ENCODE results near the gene SEC61A2.

DNA sequence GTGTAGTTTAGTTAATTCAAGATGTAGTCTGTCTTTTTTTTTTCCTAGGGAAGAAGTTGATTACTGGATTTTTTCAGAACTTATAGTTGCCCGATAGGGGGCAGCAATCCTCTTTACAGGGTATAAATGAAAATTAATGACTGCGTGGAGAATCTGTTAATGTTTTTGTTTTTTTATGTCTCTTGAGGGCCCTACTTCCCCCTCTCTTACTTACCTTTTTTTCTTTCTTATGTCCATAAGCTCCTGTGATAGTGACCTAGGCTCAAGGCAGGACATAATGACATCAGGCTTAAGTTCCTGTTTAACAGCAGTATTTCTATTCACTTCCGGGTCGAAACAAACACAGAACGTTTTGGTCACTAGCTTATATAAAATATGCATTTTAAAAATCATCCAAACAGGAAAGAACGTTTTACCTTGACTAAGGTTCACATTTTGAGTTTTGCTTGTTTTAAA, 85.3 kb downstream of the SEC61A2 start:
- TF ChIP-seq, protein P1, sequence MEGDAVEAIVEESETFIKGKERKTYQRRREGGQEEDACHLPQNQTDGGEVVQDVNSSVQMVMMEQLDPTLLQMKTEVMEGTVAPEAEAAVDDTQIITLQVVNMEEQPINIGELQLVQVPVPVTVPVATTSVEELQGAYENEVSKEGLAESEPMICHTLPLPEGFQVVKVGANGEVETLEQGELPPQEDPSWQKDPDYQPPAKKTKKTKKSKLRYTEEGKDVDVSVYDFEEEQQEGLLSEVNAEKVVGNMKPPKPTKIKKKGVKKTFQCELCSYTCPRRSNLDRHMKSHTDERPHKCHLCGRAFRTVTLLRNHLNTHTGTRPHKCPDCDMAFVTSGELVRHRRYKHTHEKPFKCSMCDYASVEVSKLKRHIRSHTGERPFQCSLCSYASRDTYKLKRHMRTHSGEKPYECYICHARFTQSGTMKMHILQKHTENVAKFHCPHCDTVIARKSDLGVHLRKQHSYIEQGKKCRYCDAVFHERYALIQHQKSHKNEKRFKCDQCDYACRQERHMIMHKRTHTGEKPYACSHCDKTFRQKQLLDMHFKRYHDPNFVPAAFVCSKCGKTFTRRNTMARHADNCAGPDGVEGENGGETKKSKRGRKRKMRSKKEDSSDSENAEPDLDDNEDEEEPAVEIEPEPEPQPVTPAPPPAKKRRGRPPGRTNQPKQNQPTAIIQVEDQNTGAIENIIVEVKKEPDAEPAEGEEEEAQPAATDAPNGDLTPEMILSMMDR (IDR thresholded peaks at IDR 0.05): peak in 3 of 4 experiments; percentile 55 to 71 (median 67)
- no peak for TF ChIP-seq POLR2A (IDR thresholded peaks at IDR 0.05)
